GM21360 (cell line): ENCODE measurements around the gene AATK.
"Not testable (repeated sequence)": the region's sequence is repeated elsewhere in the genome, so short reads cannot be mapped to it uniquely, and the experiment has no call there.

Source experiments
- ATAC-seq: cut with Tn5 transposase; IDR thresholded peaks from one replicate; pipeline ENCODE4 v1.9.1; 2021; ENCODE audit warnings: mild to moderate bottlenecking, moderate library complexity; ENCODE audit not compliant: unreplicated experiment

Gene AATK

GRCh38 chr17:81094509-81095382, 71.3 kb downstream of the AATK start:
- ATAC-seq, result no peak

GRCh38 chr17:81093619-81094508, 72.2 kb downstream of the AATK start:
- ATAC-seq, result no peak

- no peak for ATAC-seq
Measured at GRCh38 chr17:81092518-81093095, 73.4 kb downstream of the AATK start.

- no peak for ATAC-seq
Measured at GRCh38 chr17:81091774-81092517, 74.1 kb downstream of the AATK start.

- ATAC-seq, result no peak
Measured at GRCh38 chr17:81091154-81091553, 74.9 kb downstream of the AATK start.

- no peak for ATAC-seq
Measured at GRCh38 chr17:81090361-81091136, 75.5 kb downstream of the AATK start.

- ATAC-seq, result no peak
Measured at GRCh38 chr17:81086789-81087551, 79.1 kb downstream of the AATK start.

- ATAC-seq, result no peak
Measured at GRCh38 chr17:81085420-81085911, 80.6 kb downstream of the AATK start.

- no peak for ATAC-seq
Measured at GRCh38 chr17:81084680-81085419, 81.2 kb downstream of the AATK start.

- no peak for ATAC-seq
Measured at GRCh38 chr17:81083125-81083765, 82.8 kb downstream of the AATK start.

- ATAC-seq, result no peak
Measured at GRCh38 chr17:81082177-81083073, 83.6 kb downstream of the AATK start.

GRCh38 chr17:81081222-81082176, 84.5 kb downstream of the AATK start:
- ATAC-seq, result no peak

GRCh38 chr17:81080019-81080418, 86.0 kb downstream of the AATK start:
- no peak for ATAC-seq

- ATAC-seq, result not testable (repeated sequence)
Measured at GRCh38 chr17:81078026-81078913, 87.8 kb downstream of the AATK start.
